ENCODE results near the gene ADGRG3.
"Not testable (repeated sequence)": the region's sequence is repeated elsewhere in the genome, so short reads cannot be mapped to it uniquely, and the experiment has no call there.

ADGRG3 gene

DNA sequence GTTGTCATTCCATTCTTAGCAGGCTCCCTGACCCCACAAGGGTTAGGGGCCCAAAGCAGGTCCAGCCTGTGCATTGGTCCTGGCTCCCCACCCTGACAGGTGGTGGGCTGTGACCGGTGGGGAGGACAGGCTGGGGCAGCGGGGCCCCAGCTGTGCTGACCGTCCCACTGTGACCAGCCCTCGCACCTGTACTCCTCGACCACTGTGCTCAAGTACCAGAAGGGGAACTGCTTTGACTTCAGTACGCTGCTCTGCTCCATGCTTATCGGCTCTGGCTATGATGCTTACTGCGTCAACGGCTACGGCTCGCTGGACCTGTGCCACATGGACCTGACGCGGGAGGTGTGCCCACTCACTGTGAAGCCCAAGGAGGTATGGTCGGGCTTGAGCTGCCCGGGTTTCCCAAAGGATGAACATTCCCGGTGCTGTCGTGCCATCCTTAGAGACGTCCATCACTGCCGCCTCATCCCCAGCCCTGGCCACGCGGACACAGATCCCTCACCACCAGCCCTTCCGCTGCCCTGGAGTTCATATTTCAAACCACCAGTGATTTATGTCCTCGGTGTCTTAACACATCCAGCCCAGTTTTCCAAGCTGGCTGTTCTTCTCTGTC is 33.8 kb downstream of the ADGRG3 start:
- no peak overlapping the region for H3K4me3 ChIP-seq (ENCODE audit: low read depth, low read length)

DNA sequence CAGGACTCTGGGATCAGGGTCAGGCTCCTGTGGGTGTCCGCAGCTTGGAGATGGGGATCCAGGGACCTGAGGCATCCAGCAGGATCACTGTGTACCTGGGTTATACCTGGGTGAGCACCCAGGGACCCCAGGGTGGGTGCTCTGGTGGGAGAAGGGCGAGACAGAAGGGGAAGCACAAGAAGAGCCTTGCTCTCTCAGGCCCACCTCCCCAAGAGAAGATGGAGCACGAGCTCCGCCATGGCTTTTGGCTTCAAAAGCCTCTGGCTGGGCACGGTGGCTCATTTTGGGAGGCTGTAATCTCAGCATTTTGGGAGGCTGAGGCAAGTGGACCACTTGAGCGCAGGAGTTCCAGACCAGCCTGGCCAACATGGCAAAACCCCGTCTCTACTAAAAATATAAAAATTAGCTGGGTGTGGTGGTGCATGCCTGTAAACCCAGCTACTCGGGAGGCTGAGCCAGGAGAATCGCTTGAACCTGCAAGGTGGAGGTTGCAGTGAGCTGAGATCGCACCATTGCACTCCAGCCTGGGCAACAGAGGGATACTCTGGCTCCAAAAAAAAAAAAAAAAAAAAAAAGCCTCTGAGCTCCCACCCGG is 35.4 kb downstream of the ADGRG3 start:
- no peaks in the 10 kb centered on the region for H3K27me3 ChIP-seq (ENCODE audit: control insufficient read depth, insufficient read depth, low read length)
- H3K9me3 ChIP-seq (ENCODE audit: control insufficient read depth, insufficient read depth, low read length): no peaks in the 10 kb centered on the region
- H3K9ac ChIP-seq (ENCODE audit: low read depth, low read length): no peak overlapping the region
- H3K4me3 ChIP-seq (ENCODE audit: low read depth, low read length): no peak overlapping the region
- H3K4me1 ChIP-seq (ENCODE audit: control insufficient read depth, insufficient read depth, low read length): no peaks in the 10 kb centered on the region
- no peaks in the 10 kb centered on the region for H3K36me3 ChIP-seq (ENCODE audit: control insufficient read depth, insufficient read depth, low read length)

More for the DNA sequence above, 33.8 kb downstream of the ADGRG3 start:
- Histone ChIP-seq H3K9ac (ENCODE audit: low read depth, low read length) (no peak overlapping the region), H3K9me3 (ENCODE audit: control insufficient read depth, insufficient read depth, low read length) (no peaks in the 10 kb centered on the region), H3K4me1 (ENCODE audit: control insufficient read depth, insufficient read depth, low read length) (no peaks in the 10 kb centered on the region), H3K27me3 (ENCODE audit: control insufficient read depth, insufficient read depth, low read length) (no peaks in the 10 kb centered on the region), H3K36me3 (ENCODE audit: control insufficient read depth, insufficient read depth, low read length) (no peaks in the 10 kb centered on the region)

DNA sequence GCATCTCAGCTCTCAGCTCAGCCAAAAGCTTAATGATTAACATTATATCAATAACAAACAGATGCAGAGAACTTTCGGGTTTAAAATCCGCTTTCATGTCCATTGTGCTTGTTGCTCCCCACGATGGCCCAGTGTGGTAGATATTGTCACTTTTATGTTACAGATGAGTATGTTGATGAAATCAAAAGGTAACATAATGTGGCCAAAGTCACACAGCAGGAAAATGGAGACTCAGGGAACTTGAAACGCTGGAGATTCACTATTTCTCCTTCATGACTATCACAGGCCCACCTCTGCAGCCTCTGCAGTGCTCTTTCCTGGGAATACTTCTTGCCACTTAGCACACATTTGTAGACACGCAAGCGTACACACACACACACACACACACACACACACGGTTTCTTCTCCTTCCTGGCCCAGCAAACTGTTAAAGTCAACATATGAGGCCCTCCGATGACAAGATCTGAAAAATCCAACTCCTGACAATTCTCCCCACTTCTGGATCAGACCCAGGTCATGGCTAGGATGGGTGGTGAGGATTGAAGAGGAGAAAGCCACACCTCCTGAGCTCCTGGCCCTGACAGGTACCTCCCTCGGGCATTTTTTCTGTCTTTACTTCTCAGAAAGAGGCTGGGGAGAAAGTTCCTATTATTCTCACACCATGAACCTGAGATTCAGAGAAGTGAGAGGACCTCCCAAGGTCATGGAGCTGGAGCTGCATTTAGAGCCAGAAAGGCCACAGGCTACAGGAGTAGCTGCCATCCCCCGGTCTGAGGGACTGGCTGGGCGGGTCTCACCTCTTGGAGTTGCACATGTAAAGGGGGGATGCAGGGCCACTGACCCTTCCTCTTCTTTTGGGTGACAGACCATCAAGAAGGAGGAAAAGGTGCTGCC is 36.2 kb downstream of the ADGRG3 start:
- H3K9ac ChIP-seq (ENCODE audit: low read depth, low read length): no peak overlapping the region
- H3K4me3 ChIP-seq (ENCODE audit: low read depth, low read length): no peak overlapping the region
- H3K27me3 ChIP-seq (ENCODE audit: control insufficient read depth, insufficient read depth, low read length): no peaks in the 10 kb centered on the region
- no peaks in the 10 kb centered on the region for H3K4me1 ChIP-seq (ENCODE audit: control insufficient read depth, insufficient read depth, low read length)
- H3K36me3 ChIP-seq (ENCODE audit: control insufficient read depth, insufficient read depth, low read length): no peaks in the 10 kb centered on the region
- no peaks in the 10 kb centered on the region for H3K9me3 ChIP-seq (ENCODE audit: control insufficient read depth, insufficient read depth, low read length)

DNA sequence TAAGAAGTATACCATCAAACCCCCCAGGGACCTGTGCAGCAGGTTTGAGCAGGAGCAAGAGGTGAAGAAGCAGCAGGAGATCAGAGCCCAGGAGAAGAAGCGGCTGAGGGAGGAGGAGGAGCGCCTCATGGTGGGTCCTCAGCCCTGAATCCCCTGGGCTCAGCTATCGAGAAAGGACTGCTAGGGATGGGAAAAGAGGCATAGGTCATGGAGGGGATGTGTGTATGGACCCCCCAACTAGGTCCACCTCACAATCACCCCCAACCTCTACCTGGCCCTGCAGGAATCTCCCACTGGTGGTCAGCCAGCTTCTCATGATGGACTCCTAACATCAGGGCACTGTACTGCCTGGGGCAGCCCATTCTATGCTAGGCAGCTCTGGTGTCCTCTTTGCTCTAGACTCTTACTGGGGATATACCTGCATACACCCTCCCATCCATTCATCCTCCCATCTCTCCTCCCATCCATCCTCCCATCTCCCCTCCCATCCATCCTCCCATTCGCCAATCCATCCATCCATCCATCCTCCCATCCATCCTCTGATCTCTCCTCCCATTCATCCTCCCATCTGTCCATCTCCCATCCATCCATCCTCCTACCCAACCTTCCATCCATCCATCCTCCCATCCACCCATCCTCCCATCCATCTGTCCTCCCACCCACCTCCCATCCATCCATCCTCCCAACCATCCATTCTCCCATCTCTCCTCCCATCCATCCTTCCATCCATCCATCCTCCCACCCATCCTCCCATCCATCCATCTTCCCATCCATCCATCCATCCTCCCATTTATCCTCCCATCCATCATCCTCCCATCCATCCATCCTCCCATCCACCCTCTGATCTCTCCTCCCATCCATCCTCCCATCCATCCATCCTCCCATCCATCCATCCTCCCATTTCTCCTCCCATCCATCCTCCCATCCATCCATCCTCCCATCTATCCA is 37.1 kb downstream of the ADGRG3 start:
- no peak overlapping the region for H3K9ac ChIP-seq (ENCODE audit: low read depth, low read length)

DNA sequence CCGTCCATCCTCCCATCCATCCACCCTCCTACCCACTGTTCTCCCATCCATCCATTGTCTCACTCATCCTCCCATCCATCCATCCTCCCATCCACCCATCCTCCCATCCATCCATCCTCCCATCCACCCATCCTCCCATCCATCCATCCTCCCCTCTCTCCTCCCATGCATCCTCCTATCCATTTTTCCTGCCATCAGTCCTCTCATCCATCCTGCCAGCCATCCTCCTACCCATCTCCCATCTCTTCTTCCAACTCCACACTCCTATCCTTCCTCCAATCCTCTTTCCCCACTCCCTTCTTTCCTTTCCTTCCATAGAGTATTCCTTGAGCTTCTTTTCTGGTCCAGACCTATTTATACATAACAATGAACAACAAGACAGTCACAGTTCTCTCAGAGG is 38.6 kb downstream of the ADGRG3 start:
- no peak overlapping the region for H3K9ac ChIP-seq (ENCODE audit: low read depth, low read length)
- H3K4me1 ChIP-seq (ENCODE audit: control insufficient read depth, insufficient read depth, low read length): no peaks in the 10 kb centered on the region
- no peaks in the 10 kb centered on the region for H3K9me3 ChIP-seq (ENCODE audit: control insufficient read depth, insufficient read depth, low read length)
- H3K27me3 ChIP-seq (ENCODE audit: control insufficient read depth, insufficient read depth, low read length): no peaks in the 10 kb centered on the region
- H3K36me3 ChIP-seq (ENCODE audit: control insufficient read depth, insufficient read depth, low read length): no peaks in the 10 kb centered on the region
- H3K4me3 ChIP-seq (ENCODE audit: low read depth, low read length): no peak overlapping the region

More for the DNA sequence above, 37.1 kb downstream of the ADGRG3 start:
- Histone ChIP-seq H3K27me3 (ENCODE audit: control insufficient read depth, insufficient read depth, low read length) (no peaks in the 10 kb centered on the region), H3K4me1 (ENCODE audit: control insufficient read depth, insufficient read depth, low read length) (no peaks in the 10 kb centered on the region), H3K9me3 (ENCODE audit: control insufficient read depth, insufficient read depth, low read length) (no peaks in the 10 kb centered on the region), H3K4me3 (ENCODE audit: low read depth, low read length) (no peak overlapping the region), H3K36me3 (ENCODE audit: control insufficient read depth, insufficient read depth, low read length) (no peaks in the 10 kb centered on the region)

DNA sequence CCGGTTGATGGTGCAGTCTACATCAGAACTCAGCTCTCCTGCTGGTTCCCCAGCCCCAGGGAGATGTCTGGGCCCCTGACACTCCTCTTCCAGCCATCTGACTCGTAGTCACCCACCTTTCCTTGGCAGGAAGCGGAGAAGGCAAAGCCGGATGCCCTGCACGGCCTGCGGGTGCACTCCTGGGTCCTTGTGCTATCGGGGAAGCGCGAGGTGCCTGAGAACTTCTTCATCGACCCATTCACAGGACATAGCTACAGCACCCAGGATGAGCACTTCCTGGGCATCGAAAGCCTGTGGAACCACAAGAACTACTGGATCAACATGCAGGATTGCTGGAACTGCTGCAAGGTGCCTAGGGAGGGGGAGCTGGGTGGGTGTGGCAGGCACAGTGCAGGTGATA is 39.2 kb downstream of the ADGRG3 start:
- Histone ChIP-seq H3K27me3 (ENCODE audit: control insufficient read depth, insufficient read depth, low read length) (no peaks in the 10 kb centered on the region), H3K36me3 (ENCODE audit: control insufficient read depth, insufficient read depth, low read length) (no peaks in the 10 kb centered on the region), H3K4me1 (ENCODE audit: control insufficient read depth, insufficient read depth, low read length) (no peaks in the 10 kb centered on the region), H3K4me3 (ENCODE audit: low read depth, low read length) (no peak overlapping the region), H3K9ac (ENCODE audit: low read depth, low read length) (no peak overlapping the region), H3K9me3 (ENCODE audit: control insufficient read depth, insufficient read depth, low read length) (no peaks in the 10 kb centered on the region)

DNA sequence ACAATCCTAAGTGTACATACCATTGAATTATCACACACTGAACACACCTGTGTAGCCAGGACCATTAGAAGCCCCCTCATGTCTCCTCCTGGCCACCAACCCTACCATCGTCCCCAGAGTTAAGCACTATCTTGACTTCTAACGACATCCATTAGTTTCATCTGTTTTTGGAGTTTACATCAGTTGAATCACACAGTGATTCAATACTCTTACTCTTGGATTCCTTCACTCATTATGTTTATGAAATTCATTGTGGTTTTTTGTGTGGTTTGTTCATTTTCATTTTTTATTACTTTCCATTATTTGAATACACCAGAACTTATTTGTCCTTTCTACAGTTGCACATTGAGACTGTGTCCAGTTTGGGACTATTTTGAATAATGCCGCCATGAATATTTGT is 40.1 kb downstream of the ADGRG3 start:
- no peaks in the 10 kb centered on the region for H3K4me1 ChIP-seq (ENCODE audit: control insufficient read depth, insufficient read depth, low read length)

DNA sequence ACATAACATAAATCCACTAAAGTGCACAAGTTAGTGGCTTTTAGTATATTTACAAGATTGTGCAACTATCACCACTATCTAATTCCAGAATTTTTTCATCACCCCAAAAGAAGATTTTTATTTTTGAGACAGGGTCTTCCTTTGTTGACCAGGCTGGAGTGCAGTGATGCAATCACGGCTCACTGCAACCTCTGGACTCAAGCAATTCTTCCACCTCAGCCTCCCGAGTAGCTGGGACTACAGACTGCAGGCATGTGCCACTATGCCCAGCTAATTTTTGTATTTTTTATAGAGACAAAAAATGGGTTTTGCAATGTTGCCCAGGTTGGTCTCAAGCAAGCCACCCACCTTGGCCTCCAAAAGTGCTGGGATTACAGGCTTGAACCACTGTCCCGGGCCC is 41.6 kb downstream of the ADGRG3 start:
- no peak overlapping the region for H3K9ac ChIP-seq (ENCODE audit: low read depth, low read length)
- H3K27me3 ChIP-seq (ENCODE audit: control insufficient read depth, insufficient read depth, low read length): no peaks in the 10 kb centered on the region
- no peaks in the 10 kb centered on the region for H3K36me3 ChIP-seq (ENCODE audit: control insufficient read depth, insufficient read depth, low read length)
- H3K9me3 ChIP-seq (ENCODE audit: control insufficient read depth, insufficient read depth, low read length): no peaks in the 10 kb centered on the region
- no peaks in the 10 kb centered on the region for H3K4me1 ChIP-seq (ENCODE audit: control insufficient read depth, insufficient read depth, low read length)
- no peak overlapping the region for H3K4me3 ChIP-seq (ENCODE audit: low read depth, low read length)

More for the DNA sequence above, 40.1 kb downstream of the ADGRG3 start:
- H3K4me3 ChIP-seq (ENCODE audit: low read depth, low read length): no peak overlapping the region
- no peaks in the 10 kb centered on the region for H3K36me3 ChIP-seq (ENCODE audit: control insufficient read depth, insufficient read depth, low read length)
- H3K27me3 ChIP-seq (ENCODE audit: control insufficient read depth, insufficient read depth, low read length): no peaks in the 10 kb centered on the region
- H3K9ac ChIP-seq (ENCODE audit: low read depth, low read length): no peak overlapping the region
- H3K9me3 ChIP-seq (ENCODE audit: control insufficient read depth, insufficient read depth, low read length): no peaks in the 10 kb centered on the region

DNA sequence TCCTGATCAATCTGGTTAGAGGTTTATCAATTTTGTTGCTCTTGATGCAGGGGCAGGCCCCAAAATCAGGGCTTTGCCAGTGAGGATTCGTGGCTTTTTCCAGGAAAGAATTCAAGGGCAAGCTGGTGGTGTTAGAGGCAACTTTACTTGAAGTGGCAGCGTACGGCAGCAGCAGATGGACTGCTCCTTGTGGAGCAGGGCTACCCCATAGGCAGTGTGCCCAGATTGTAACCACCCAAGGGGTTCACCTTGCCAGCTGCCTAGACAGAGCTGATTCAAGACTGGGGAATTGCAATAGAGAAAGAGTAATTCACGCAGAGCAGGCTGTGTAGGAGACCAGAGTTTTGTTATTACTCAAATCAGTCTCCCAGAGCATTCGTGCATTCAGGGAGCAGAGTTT is 43.2 kb downstream of the ADGRG3 start:
- no peaks in the 10 kb centered on the region for H3K27me3 ChIP-seq (ENCODE audit: control insufficient read depth, insufficient read depth, low read length)
- H3K9me3 ChIP-seq (ENCODE audit: control insufficient read depth, insufficient read depth, low read length): no peaks in the 10 kb centered on the region
- no peaks in the 10 kb centered on the region for H3K4me1 ChIP-seq (ENCODE audit: control insufficient read depth, insufficient read depth, low read length)
- H3K4me3 ChIP-seq (ENCODE audit: low read depth, low read length): no peak overlapping the region
- no peaks in the 10 kb centered on the region for H3K36me3 ChIP-seq (ENCODE audit: control insufficient read depth, insufficient read depth, low read length)
- H3K9ac ChIP-seq (ENCODE audit: low read depth, low read length): no peak overlapping the region

DNA sequence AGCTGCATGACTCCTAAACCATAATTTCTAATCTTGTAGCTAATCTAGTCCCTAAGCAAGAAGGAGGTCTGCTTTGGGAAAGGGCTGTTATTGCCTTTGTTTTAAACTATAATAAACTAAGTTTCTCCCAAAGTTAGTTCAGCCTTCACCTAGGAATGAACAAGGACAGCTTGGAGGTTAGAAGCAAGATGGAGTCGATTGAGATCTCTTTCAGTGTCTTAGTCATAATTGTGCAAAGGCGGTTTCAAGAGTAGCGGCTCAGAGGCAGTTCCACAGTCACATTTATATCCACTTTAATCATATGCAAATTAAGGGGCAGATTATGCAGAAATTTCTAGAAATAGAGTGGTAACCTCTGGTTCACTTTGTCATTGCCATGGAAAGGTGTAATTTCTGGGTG is 43.9 kb downstream of the ADGRG3 start:
- Histone ChIP-seq H3K4me3 (ENCODE audit: low read depth, low read length) (no peak overlapping the region), H3K36me3 (ENCODE audit: control insufficient read depth, insufficient read depth, low read length) (no peaks in the 10 kb centered on the region), H3K27me3 (ENCODE audit: control insufficient read depth, insufficient read depth, low read length) (no peaks in the 10 kb centered on the region), H3K4me1 (ENCODE audit: control insufficient read depth, insufficient read depth, low read length) (no peaks in the 10 kb centered on the region), H3K9ac (ENCODE audit: low read depth, low read length) (no peak overlapping the region), H3K9me3 (ENCODE audit: control insufficient read depth, insufficient read depth, low read length) (no peaks in the 10 kb centered on the region)

DNA sequence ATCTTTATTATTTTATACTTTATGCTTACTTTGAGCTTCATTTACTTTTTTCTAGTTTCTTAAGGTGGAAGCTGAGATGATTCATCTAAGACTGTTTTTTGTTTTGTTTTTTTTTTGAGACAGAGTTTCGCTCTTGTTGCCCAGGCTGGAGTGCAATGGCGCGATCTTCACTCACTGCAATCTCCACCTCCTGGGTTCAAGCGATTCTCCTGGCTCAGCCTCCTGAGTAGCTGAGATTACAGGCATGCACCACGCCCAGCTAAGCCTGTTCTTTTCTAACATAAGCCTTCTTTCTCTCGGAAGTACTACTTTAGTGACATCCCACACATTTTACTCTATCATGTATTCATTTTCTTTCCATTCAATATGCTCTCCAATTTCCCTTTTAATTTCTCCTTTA is 44.5 kb downstream of the ADGRG3 start:
- not testable (repeated sequence) for H3K4me3 ChIP-seq (ENCODE audit: low read depth, low read length); H3K4me1 ChIP-seq (ENCODE audit: control insufficient read depth, insufficient read depth, low read length); H3K36me3 ChIP-seq (ENCODE audit: control insufficient read depth, insufficient read depth, low read length); H3K27me3 ChIP-seq (ENCODE audit: control insufficient read depth, insufficient read depth, low read length); H3K9me3 ChIP-seq (ENCODE audit: control insufficient read depth, insufficient read depth, low read length); H3K9ac ChIP-seq (ENCODE audit: low read depth, low read length)

Measured in iPS-15b (cell line).